ENCODE data around the gene NRG2.

Gene NRG2

DNA sequence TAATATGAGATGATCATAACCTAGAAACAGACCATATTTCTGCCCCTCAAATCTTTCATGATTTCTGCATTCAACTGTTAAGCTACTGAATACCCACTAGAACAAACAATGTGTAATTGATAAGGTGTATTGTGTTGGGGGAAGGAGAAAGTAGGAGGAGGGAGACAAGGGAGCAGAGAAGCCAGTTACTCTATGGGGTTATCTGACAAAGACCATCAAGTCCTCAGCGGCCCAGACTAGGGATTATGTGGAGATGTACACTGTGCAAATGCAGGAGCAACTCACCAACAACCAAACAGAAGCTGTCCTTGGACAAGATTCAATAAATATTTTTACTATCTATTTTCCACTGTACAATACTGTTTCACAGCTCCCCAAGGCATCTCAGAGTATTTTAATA lies 2.7 kb downstream of the NRG2 start:
- no peak for DNase-seq (ENCODE audit: low read depth)

DNA sequence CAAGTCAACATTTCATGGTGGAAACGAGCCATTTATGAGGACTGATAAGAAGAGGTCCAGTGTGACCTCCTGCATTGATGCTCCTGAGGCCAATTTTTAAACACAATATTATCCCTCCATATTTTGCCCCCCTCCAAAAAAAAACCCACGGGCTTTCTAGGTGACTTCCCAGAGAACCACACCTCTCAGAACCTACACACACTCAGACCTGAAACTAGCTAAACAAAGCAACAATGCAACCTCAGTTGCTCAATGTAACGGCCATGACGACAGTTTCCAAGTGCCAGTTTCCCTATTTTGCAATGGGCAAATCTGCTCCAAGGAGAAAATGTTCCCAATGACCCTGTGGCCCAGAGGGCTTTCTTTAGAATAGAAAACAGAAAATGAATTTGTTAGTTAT lies 3.5 kb downstream of the NRG2 start:
- no peak for DNase-seq (ENCODE audit: low read depth)

DNA sequence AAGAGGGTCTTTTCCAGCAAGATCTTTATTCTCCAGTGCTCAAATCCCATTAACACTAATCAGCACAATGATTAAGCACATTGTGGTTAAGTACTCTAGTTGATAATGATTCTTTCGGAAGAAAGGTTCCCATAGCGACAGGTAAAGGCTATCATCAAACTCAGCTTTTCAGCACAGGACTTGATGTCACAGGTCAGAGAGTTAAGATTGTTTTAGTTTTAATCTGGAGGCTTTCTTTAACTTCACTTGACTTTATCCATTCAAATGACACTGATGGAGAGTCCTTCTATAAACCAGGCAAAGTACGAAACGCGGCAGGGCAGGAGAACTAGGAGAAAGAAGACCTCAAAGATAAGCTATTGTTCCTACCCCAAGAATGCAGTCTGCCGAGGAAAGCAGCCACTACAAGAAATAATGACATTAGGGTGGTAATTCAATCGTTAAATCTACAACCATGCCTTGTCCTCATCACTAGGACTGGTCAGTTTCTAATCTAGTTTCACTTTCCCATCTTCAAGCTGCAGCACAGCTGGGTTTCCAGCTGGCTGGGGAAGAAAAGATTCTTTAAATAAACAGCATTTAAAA lies 4.6 kb downstream of the NRG2 start:
- DNase-seq (ENCODE audit: low read depth), result no peak

DNA sequence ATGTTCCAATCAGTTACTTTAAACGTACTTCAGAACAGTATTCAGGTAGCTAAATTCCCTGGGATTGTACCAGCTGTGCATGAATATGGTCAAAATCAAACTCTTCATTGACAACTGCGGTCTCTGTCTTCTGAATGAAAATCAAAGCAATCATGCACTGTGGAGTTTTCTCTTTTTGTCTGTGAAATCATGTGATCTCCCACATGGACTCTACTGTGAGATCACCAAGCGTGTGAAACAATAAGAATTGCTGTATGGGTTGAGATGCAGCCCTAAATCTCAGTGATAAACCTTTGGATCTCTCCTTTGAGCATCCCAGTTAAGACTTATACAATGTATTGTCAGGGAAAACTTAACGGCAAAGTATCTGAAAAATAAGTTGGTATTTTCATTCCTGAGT lies 6.1 kb downstream of the NRG2 start:
- DNase-seq (ENCODE audit: low read depth), result no peak

DNA sequence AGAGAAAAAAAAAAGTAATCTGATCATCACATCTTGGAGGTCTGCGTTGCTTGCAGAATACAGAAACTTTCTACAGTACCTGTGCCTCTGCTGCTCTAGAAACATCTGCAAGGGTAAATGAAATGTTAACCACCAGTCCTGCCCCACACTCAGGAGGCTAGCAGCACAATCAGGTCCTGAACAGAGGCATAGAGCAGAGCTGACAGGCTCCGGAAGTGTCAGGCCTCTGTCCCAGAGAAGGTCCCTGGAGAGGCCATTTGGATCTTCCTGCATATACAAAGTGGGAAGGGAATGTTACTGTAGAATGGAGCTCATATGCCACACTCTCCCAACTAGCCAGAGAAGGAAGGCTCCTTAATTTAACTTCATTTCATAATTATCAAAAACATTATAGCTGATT lies 7.2 kb downstream of the NRG2 start:
- no peak for DNase-seq (ENCODE audit: low read depth)

DNA sequence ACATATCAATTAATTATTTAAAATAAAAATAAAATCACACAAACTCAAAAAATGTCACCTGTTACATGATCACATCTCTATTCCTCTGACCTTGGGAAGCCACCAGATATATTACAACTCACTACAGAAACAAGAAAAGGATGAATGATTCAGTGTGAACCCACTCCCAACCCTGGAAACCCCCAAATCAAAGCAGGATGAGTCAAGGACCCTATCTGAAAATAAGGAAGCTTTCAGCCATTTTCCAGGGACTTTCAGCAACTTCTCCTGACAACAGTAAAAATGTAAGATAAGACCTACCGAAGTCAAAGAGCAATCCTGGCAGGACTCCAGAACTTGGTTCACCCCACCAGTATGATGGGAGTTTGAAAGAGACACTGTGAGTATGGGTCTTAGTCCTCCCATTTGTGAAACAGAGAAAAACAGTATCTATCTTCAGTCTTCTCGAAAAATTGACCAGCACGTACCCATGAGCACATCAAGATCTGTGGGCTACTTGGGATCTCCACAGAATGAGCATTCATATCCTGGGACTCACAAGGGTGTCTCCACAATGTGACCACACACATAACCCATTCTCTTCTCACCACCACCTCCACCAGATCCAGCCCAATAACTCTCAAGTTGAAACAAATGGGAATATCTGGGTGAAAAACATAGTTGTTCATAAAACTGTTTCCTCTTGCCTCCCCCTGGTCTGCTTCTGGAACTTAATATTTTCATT lies 9.9 kb downstream of the NRG2 start:
- DNase-seq (ENCODE audit: low read depth), result no peak

DNA sequence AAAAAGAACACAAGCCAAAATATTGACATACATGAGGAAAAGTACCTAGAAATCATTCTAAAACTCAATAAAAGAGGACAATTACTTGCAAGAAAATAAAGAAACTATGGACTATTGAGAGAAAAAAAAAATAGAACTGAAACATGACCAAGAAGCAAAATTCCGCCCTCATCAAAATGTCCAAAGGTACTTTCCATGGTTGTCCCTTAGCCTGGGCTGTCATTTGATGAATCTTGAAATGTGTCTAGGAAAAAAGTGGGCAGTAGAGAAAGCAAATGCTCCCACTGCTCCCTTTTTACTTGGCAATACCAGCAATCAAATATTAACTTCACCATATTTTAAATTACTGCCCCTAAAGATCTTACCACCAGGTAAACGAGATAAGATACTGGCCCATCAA lies 10.8 kb downstream of the NRG2 start:
- DNase-seq (ENCODE audit: low read depth), result no peak

DNA sequence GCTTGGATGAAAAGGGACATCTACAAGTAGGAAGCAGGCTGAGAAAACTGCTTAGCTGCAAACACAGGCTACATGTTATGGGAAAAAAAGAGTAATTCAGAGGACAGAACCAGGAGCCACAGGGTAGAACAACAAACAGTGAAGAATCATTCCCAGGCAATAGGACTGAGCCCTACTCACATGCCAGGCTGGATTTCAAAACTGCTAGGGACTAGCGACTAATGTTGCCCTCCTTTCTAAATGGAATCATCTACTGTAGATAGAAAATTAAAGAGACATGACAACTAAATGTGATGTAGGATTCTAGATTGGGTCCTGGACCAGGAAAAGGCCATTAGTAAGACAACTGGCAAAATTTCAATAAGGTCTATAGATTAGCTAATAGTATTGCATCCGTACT lies 15.3 kb downstream of the NRG2 start:
- DNase-seq (ENCODE audit: low read depth), result no peak

DNA sequence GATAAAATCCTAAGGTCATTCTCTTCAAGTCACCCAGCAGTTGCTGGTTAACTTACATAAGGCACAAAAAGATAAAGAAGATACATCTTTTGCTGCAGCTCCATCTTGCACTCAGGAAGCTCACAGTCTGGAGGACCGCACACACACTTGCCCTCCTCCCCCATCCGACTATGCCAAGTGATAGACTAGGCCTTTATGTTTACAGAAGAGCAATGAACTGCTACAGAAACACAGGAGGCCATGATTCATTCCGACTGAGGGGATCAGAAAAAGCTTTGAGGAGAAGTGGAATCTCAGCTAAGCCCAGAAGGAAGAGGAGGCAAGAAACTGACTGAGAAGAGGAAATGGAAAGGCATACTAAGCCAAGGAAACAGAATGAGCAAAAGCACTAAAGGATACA lies 17.4 kb downstream of the NRG2 start:
- no peak for DNase-seq (ENCODE audit: low read depth)

DNA sequence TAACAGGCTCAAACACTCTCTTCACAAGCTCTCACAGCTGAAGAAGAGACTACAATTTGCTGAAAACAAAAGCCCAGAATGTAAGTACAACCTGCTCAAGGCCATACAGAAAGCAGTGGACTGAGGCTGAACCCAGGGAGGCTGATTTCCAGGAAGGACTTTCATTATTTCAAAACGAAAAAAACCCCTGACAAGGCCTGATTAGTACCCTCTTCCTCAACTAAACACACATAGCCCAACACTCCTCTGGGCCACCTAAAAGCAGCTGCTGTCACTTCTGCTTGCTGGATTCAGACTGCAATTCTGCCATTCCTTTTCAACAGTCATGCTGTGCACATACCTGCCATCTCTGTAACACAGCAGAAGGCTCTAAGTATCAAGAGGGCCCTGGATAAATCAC lies 18.2 kb downstream of the NRG2 start:
- no peak for DNase-seq (ENCODE audit: low read depth)

DNA sequence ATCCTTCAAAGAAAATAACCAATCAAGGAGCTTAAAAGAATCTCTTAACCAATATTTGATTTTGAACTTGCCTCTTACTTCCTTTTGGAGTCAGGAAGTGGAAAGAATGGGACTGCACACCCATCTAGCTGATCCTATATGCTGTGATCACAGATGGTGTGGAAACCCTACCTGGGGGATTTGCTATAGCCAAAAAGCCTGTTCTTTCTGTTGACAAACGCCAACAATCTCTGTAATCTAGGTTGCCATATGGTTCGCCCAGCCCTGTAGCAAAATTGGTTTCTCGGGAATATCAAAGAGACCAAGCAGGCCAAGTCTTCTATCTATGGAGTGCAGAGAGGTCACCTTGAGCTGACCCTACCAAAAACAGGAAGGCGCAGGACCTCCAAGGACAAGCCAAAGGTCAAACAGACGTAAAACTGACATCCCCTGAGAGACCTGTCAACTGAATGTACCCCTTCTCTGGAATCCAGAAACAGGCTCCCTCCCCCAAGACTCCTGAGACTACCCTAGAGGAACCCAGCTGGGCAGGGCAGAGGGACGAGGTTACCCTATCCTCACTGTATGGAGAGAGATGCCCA lies 19.4 kb downstream of the NRG2 start:
- no peak for DNase-seq (ENCODE audit: low read depth)

DNA sequence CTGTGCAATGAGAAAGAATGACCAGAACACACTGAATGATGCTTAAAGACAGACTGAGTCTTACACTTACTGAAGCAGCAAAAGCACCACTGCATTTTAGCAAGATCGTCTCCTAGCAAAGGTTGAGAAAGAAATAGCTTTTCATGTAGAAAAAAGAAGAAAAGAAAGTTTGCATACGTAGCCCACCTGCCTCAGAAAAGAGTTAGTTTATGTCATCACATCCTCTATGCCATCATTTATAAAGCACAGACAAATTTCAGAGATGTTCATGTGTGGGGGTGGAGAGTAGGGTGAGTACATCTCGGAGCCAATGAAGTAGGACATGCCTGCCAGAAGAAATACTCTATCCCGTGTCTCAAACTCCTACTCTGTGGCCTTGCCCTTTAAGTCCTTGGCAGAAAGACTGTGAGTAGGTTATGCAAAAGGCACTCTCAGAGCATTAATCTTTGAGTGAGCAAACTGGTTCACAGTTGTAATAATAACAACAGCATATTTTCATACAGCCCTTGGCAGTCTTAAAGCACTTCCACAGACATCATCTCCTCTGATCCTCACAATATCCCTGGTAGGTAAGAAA lies 22.4 kb downstream of the NRG2 start:
- DNase-seq (ENCODE audit: low read depth), result no peak

DNA sequence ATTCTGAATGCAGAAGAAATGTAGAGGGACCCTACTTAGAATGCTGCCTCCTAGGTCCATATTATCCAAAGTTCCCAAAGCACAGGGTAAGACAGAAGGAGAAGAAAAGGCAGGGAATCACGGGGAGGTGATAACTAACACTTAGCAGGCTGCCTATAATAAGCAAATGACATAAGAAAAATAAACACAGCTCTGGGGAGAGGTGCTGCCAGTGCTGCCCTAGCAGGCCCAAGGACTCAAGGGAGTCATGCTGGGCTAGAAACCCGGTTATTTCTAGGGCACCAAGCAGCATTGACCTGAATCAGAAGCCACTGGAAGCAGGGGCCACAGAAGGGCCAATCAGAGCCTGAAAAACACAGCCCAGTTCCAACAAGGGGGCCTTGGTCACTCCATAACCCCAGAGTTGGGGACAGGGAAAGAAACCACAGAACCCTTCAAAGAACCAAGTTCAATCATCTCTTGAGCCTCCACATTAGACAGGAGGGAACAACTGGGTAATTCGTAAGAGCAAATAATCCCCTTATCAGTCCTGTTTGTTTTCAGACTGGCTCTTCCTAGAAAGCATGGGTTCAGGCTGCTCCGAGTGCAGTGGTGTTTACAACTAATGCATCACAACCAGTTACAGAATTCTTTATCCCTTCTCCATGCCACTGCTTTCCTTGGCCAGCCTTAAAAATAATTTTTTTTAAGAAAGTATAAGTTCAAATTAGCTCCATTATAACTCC lies 24.0 kb downstream of the NRG2 start:
- DNase-seq (ENCODE audit: low read depth), result no peak

DNA sequence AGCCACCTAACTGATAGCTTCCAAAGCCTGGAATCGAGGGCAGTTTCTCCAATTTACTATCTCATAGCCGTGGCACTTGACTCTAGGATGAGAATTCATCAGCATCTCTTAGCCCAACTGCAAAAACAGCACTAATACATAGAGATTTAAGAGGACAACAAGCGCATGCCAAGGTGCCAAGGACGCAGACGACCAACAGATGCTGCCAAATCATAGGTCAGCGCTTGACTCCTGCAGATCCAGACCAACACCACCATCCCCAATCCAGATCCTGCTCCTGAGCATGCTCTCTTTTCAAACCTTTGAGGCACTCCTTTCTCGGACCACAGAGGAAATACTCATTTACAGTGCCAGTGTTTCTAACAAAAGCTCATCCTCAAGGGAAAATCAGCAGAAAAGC lies 24.6 kb downstream of the NRG2 start:
- DNase-seq (ENCODE audit: low read depth), result no peak

DNA sequence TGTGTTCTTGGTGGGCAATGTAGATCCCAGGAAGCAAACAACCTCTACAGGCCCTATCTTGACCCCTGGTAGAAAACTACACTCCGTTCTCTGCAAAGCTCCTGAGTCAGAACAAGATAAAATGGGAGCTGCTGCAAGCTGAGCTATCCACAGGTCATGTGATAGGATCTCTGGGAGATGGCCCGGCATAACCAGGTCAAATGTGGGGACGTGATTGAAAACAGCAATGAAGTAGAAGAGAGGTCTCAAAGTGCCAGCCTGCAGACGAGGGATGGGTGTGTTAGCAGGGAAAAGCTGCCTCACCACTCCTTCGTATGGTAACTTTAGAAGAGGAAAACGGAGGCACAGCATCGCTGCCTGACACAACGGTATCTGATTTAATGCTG lies 25.0 kb downstream of the NRG2 start:
- no peak for DNase-seq (ENCODE audit: low read depth)

DNA sequence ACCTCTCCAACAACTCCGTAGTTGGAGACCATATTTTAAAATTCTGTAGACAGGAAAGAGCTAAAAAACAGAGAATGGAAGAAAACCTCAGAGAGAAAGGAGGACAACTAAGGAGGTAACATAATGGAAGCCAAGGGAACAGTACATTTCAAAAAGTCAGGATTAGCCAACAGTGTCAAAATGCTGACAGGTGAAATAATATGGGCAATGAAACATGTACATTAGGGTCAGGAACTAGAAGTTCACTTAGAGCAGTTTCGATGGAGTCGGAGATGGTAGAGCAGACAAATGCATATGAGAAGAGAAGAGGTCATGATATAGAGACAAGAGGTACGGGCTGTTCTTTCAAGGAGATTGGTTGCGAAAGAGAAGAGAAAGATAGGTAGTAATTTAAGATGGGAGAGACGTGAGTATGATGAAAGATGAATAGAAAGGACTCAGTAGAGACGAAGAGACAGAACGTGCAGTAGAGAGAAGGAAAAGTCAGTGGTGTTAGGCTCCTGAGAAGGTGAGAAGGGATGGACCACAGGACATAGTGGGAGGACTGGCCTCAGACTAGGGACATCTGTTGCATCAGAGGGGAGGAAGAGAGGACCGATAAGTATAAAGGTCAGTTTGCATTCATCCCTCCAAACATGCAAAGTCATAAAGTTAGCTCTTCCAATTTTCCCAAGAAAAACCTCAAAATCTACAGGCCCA lies 25.6 kb downstream of the NRG2 start:
- no peak for DNase-seq (ENCODE audit: low read depth)

DNA sequence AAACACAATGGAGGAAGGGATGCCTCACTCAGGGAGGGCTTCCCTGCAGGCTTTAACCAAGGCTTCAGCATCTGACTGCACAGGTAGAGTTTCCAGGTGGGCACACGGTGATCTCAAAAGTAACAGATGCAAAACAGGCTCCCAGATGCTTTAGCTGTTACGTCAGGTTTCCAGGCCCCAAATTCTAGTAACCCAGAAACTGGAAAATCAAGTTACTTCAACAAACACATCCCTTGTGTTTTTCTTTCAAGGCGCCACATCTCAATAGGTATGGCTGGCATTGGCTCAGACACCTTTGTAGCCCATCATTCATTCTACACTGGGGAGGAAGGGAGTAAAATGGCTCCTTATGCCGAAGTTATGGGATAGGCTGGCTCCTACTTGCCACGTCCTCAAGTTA lies 27.4 kb downstream of the NRG2 start:
- DNase-seq (ENCODE audit: low read depth), result no peak

DNA sequence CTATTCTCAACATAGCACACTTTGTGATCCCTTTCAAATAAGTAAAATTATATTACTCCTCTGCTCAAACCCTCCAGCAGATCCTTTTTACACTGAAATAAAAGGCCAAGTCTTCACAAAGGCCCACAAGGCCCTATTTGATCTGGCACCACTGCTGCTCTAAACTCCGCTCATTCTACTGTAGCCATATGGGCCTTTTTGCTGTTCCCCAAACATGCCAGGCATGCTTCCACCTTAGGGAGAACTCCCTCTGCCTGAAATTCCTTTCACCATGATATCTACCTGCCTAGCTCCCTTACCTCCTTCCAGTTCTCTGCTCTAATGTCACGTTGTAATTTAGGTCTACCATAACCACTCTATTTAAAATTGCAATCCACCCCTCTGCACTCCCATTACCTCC lies 28.3 kb downstream of the NRG2 start:
- DNase-seq (ENCODE audit: low read depth), result no peak

DNA sequence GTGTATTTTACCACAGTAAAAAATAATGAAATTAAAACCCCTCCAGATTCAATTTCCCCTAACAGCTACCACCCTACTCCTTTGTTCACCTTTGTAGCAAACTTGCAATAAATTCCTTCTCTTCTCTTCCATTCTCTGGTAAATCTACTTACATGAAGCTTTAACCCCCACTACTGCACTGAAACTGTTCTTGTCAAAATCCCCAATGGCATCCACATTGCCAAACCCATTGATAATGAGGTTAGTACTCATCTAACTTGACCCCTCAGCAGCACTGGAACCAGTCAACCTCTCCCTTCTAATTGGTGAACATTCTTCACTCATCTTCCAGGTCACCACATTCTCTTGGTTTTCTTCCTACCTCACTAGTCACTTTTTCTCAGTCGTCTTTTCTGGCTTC lies 29.6 kb downstream of the NRG2 start:
- no peak for DNase-seq (ENCODE audit: low read depth)

DNA sequence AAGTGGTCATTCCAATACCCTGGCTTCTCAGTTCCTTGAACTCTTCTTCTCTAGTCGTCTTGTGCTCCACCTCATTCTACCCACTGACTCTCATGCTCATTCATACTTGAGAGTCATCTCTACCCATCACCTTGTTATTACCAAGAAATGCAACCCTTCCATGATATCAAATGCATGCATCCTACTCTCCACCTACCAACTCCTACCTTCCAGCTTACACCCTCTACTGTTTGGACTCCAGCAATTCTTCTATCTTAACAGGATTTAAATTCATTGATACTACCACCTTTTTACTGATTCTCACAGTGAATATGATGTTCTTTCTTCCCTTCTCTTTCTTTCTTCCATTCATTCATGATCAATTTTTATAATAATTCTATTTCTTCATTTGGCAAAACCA lies 30.7 kb downstream of the NRG2 start:
- DNase-seq (ENCODE audit: low read depth), result no peak

DNA sequence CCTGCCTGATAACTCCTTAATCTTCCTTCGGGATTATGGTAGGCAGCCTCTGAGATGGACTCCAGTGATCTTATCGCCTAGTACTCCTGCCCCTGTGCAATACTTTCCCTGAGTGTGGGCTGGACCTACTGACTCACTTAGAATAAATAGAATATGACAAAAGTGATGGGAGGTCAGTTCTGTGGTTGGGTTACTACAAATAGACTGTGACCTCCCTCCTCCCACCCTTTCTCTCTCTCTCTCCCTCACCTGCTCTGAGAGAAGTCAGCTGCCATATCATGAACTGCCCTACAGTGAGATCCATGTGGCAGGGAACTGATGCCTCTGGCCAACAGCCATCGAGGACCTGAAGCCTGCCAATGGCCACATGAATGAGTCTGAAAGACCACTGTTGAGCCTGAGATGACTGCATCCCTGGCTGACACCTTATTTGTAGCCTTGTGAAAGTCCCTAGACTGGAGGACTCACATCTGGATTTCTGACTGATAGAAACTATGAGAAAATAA lies 31.7 kb downstream of the NRG2 start:
- peak; percentile 15 for DNase-seq (ENCODE audit: low read depth)

DNA sequence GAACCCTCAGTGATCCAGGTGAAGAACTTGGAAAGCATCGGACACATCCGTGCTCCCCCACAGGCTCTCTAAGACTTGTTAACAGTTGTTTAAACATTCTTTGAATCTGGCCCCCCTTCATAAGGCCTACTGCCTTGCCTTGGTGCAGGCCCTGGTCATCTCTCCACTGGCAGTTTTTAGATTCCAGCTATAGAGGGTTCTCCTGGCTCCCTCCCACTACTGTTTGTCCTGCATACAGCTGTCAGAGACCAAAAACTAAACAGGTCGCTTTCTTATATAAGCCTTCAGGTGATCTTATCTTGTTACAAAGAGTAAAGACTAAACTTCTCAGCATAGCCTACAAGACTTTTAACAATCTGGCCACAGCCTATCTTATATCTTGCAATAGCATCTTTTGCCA lies 32.3 kb downstream of the NRG2 start:
- no peak for DNase-seq (ENCODE audit: low read depth)
